Fibroblast of lung (primary cell): ENCODE results near the gene FN3K.

ENCODE experiments used
- CTCF ChIP-seq, 2 donors: IDR thresholded peaks in 1 of 2; conservative IDR thresholded peaks in 1 of 2; 1 replicate in 1 of 2; 2 replicates in 1 of 2; pipeline ENCODE4 v1.5.1; 2011 to 2012; ENCODE audit warnings: low read length in 2 of 2, control low read depth in 1 of 2, inconsistent platforms in 1 of 2, low read depth in 1 of 2, mild to moderate bottlenecking in 1 of 2
- EZH2 ChIP-seq: IDR thresholded peaks from 2 replicates; pipeline ENCODE4 v1.5.1; 2012; ENCODE audit warnings: low read length, control low read depth, mild to moderate bottlenecking; ENCODE audit errors: missing control alignments

- TF ChIP-seq CTCF (conservative IDR thresholded peaks at IDR 0.05 in 1 of 2, IDR thresholded peaks at IDR 0.05 in 1 of 2; ENCODE audit: low read depth in 1 of 2, low read length in 2 of 2) (no peak), EZH2 (no peak)
Observed at GRCh38 chr17:82751571-82752370, 16.4 kb downstream of the FN3K start, which contains the start of gene TBCD.
